Activated naive CD8-positive, alpha-beta T cell treated with anti-CD3 and anti-CD28 coated beads, Interleukin-2, amount 10 ng/mL, durations not matched to agents 7 days and 5 days (primary cell): ENCODE data around the gene EIF3CL. TPM values are rescaled to one million over a fixed set of nuclear protein-coding genes. Genes with fewer than 3 reads are reported as not detected.
"Not testable (repeated sequence)": the region's sequence is repeated elsewhere in the genome, so short reads cannot be mapped to it uniquely, and the experiment has no call there.

Source experiments
- ATAC-seq: fragments of 150-1000 bp; cut with Tn5 transposase; one replicate; pipeline ENCODE4 v1.10.0; 2021; ENCODE audit warnings: low read depth, moderate library complexity
- POLR2A ChIA-PET: fragments of 350-600 bp; sonication (Branson Sonifier 250); formaldehyde crosslinking; loops from one replicate; lab custom pipeline; 2021; ENCODE audit warnings: antibody characterized with exemption; lab: Charles Lee
- DNase-seq: peaks from one replicate; pipeline ENCODE4 v3.0.0; 2021
- H3K27ac Mint-ChIP-seq: one replicate; pipeline ENCODE4 v1.8.0; 2022; ENCODE audit warnings: mild to moderate bottlenecking, mixed read lengths
- H3K27me3 Mint-ChIP-seq: one replicate; pipeline ENCODE4 v1.8.0; 2022; ENCODE audit warnings: mild to moderate bottlenecking, moderate library complexity, mixed read lengths
- H3K36me3 Mint-ChIP-seq: one replicate; pipeline ENCODE4 v1.8.0; 2021; ENCODE audit warnings: mild to moderate bottlenecking, mixed read lengths
- H3K4me1 Mint-ChIP-seq: one replicate; pipeline ENCODE4 v1.8.0; 2021; ENCODE audit warnings: mixed read lengths
- H3K4me3 Mint-ChIP-seq: one replicate; pipeline ENCODE4 v1.8.0; 2022; ENCODE audit warnings: mild to moderate bottlenecking, moderate library complexity, mixed read lengths
- H3K9me3 Mint-ChIP-seq: one replicate; pipeline ENCODE4 v1.8.0; 2021; ENCODE audit warnings: mixed read lengths
- total RNA-seq, 2 experiments: library from RNA; stranded (reverse); gene quantifications; one replicate each; pipeline ENCODE4 v1.2.3, GENCODE V29; 2021

The EIF3CL gene, protein sequence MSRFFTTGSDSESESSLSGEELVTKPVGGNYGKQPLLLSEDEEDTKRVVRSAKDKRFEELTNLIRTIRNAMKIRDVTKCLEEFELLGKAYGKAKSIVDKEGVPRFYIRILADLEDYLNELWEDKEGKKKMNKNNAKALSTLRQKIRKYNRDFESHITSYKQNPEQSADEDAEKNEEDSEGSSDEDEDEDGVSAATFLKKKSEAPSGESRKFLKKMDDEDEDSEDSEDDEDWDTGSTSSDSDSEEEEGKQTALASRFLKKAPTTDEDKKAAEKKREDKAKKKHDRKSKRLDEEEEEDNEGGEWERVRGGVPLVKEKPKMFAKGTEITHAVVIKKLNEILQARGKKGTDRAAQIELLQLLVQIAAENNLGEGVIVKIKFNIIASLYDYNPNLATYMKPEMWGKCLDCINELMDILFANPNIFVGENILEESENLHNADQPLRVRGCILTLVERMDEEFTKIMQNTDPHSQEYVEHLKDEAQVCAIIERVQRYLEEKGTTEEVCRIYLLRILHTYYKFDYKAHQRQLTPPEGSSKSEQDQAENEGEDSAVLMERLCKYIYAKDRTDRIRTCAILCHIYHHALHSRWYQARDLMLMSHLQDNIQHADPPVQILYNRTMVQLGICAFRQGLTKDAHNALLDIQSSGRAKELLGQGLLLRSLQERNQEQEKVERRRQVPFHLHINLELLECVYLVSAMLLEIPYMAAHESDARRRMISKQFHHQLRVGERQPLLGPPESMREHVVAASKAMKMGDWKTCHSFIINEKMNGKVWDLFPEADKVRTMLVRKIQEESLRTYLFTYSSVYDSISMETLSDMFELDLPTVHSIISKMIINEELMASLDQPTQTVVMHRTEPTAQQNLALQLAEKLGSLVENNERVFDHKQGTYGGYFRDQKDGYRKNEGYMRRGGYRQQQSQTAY
- 10 to 100 TPM; 33.8 to 65.1 TPM for total RNA-seq

DNA sequence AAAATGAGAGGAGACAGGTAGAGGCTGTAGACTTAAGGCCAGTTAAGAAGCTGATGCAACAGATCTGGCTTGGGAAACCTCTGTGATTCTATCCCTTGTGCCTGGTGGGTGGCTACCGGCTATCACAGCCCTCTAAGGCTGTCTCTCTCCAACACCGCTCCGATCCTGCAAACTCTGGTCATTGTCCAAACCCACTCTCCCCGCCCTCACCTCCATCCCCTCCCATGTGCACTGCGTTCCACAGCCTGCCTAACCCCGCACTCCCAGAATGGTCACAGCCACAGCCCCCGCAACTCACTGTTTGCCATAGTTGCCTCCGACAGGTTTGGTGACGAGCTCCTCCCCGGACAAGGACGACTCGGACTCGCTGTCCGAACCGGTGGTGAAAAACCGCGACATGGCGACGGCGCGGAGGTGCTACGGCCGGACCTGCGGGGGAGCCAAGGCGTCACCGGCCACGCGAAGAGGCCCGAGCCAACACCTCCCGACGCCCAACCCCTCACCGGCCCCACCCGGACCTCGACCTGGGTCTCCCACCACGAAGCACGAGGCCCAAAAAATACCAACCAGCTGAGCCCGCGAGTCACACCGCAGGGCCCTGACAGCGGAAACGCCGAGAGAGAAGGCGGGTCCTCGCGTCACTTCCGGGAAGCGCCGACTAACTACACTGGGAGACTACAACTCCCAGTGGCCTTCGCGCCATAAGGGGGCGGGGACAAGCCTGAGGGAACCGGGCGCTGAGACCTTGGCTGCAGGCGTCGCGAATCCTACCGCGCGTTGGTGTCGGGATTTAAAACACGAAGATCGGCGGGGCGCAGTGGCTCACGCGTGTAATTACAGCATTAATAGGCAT is at the start of gene EIF3CL:
Gene EIF3CL (minus strand): TSS at position 622 of the 853 bp plus-strand sequence. CDS start 223 bp downstream, at position 399.
- DNase-seq, H3K9me3 Mint-ChIP-seq, H3K4me1 Mint-ChIP-seq, H3K36me3 Mint-ChIP-seq, H3K27ac Mint-ChIP-seq, H3K4me3 Mint-ChIP-seq, H3K27me3 Mint-ChIP-seq, POLR2A ChIA-PET: not testable (repeated sequence)
- ATAC-seq: peak; percentile 96

DNA sequence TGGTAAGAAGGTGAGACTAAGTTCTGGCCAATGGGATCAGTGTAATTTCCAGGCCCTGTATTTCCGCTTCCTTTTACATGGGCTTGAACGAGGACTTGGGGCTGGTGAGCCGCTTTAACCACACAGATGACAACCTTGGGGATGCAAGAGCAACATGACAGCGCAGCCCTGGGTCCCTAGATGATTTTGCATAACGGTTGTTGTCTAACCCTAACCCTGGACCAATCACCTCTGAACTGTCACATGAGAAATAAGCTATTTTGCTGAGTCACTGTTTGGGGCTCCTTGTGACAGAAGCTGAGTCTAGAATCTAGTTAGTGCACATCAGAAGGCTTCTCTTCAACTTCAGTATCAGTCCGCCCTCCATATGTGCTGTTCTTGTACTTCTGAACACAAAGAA is 43.4 kb upstream of the EIF3CL start:
- H3K4me3 Mint-ChIP-seq, H3K27ac Mint-ChIP-seq, POLR2A ChIA-PET, ATAC-seq, DNase-seq, H3K27me3 Mint-ChIP-seq, H3K9me3 Mint-ChIP-seq, H3K4me1 Mint-ChIP-seq, H3K36me3 Mint-ChIP-seq: not testable (repeated sequence)

DNA sequence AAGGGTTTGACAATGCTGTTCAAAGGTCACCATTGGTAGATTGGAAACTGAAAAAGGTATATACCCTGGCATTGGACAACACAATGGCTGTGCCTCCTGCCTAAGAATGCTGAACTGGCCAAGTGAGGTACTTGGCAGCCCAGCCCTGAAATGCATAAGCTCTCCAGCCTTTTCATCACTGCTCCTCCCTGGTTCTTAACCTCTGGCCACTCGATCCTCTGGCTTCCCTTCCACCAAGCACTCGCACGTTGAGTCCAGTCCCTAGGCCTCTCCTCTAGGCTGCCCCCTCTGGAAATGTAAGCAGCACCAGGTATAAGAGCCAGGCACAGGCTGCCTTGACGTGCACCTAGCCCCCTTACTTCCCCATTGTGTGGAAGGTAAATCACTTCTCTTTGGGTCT is 42.7 kb upstream of the EIF3CL start:
- DNase-seq, H3K27me3 Mint-ChIP-seq, POLR2A ChIA-PET, H3K9me3 Mint-ChIP-seq, H3K4me1 Mint-ChIP-seq, H3K27ac Mint-ChIP-seq, ATAC-seq, H3K4me3 Mint-ChIP-seq, H3K36me3 Mint-ChIP-seq: not testable (repeated sequence)

DNA sequence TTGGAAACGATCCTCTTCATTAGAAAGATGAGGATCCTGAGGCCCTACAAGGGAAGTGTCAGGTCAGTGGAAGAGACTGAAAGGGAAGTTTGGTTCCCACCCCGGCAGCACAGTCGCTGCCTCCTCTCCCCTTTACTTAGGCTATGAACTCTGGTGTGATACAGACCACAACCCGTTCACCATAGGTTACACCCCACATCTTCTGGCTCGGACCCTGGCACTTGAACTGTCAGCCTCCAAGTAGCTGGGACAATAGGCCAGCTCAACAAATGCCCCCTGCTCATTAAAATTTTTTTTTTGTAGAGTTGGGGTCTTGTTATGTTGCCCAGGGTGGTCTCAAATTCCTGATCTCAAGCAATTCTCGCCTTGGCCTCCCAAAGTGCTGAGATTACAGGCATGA is 40.3 kb upstream of the EIF3CL start:
- H3K27ac Mint-ChIP-seq, H3K27me3 Mint-ChIP-seq, H3K9me3 Mint-ChIP-seq, POLR2A ChIA-PET, H3K4me3 Mint-ChIP-seq, DNase-seq, ATAC-seq, H3K4me1 Mint-ChIP-seq, H3K36me3 Mint-ChIP-seq: not testable (repeated sequence)

DNA sequence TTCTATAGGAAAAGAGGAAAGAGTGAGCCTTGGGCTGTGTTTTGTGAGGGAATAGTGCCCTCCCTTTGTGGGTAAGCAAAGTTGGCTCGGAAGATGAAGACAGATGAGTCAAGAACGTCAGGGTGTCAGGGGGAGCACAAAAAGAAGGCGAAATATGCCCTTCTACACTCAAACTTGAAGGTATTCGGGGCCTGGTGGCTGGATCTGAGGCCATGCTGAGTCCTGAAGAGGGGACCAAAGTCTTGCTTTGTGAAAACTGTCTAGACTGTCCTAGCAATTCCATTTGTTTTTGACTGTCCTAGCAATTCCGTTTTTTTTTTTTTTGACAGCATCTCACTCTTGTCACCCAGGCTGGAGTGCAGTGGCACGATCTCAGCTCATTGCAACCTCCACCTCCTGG is 35.3 kb upstream of the EIF3CL start:
- H3K36me3 Mint-ChIP-seq, H3K27ac Mint-ChIP-seq, H3K27me3 Mint-ChIP-seq, DNase-seq, H3K4me3 Mint-ChIP-seq, H3K9me3 Mint-ChIP-seq, ATAC-seq, POLR2A ChIA-PET, H3K4me1 Mint-ChIP-seq: not testable (repeated sequence)

DNA sequence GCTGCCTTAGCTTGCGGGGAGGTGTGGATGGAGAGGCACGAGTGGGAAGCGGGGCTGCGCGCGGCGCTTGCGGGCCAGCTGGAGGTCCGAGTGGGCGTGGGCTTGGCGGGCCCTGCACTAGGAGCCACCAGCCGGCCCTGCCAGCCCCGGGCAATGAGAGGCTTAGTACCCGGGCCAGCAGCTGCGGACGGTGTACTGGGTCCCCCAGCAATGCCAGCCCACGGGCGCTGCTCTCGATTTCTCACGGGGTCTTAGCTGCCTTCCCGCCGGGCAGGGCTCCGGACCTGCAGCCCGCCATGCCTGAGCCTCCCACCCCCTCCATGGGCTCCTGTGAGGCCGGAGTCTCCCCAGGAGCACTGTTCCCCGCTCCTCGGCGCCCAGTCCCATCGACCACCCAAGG is 31.7 kb upstream of the EIF3CL start:
- POLR2A ChIA-PET, H3K4me1 Mint-ChIP-seq, ATAC-seq, H3K4me3 Mint-ChIP-seq, H3K27me3 Mint-ChIP-seq, H3K9me3 Mint-ChIP-seq, H3K27ac Mint-ChIP-seq, DNase-seq, H3K36me3 Mint-ChIP-seq: not testable (repeated sequence)

DNA sequence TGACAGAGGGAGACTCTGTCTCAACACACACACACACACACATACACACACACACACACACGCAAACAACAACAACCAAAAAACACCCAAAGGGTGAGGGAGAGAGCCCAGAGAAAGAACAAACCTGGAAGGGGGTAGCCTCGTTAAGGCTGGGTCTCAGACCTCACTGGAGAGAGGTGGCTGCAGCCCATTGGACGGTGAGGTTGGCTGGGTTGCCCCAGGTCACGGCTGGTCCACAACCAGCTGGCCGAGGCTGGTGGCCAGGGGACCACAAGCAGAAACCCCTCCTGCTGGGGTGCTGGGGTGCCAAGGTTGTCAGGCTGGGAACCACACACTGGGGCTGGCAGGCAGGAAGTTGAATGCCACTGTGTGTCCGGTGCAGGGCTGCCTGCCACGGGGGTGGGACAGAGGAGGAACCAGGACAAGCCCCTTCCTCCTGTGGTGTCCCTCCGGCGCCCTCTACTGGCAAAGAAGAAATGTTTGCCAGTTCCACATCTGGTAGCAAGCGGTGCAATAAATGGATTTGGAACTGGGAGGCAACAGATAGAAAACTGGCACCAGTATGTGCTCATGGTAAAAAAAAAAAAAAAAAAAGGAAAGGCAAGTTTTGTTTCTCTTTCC is 22.5 kb upstream of the EIF3CL start:
- H3K36me3 Mint-ChIP-seq, H3K27ac Mint-ChIP-seq, H3K4me3 Mint-ChIP-seq, H3K9me3 Mint-ChIP-seq, POLR2A ChIA-PET, DNase-seq, H3K27me3 Mint-ChIP-seq, H3K4me1 Mint-ChIP-seq: not testable (repeated sequence)
- peak; percentile 91 for ATAC-seq

DNA sequence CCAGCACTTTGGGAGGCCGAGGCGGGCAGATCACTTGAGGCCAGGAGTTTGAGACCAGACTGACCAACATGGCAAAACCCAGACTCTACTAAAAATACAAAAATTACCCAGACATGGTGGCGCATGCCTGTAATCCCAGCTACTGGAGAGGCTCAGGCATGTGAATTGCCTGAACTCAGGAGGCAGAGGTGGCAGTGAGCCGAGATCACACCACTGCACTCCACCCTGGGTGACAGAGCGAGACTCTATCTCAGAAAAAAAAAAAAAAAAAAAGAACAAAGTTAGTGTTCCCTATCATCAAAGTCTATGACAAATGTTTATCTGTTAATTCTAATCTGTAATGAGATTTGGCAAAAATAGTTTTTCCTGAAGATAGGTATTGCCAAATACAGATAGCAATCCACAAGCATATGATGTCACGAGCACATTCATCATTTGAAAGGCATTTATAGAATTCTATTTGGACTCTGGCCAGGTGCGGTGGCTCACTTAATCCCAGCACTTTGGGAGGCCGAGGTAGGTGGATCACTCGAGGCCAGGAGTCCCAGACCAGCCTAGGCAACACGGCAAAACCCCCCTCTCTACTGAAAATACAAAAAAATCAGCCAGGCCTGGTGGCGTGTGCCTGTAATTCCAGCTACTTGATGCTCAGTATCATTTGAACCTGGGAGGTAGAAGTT is 17.6 kb upstream of the EIF3CL start:
- H3K4me1 Mint-ChIP-seq, ATAC-seq, H3K9me3 Mint-ChIP-seq, H3K36me3 Mint-ChIP-seq, H3K4me3 Mint-ChIP-seq, H3K27me3 Mint-ChIP-seq, H3K27ac Mint-ChIP-seq, DNase-seq, POLR2A ChIA-PET: not testable (repeated sequence)

DNA sequence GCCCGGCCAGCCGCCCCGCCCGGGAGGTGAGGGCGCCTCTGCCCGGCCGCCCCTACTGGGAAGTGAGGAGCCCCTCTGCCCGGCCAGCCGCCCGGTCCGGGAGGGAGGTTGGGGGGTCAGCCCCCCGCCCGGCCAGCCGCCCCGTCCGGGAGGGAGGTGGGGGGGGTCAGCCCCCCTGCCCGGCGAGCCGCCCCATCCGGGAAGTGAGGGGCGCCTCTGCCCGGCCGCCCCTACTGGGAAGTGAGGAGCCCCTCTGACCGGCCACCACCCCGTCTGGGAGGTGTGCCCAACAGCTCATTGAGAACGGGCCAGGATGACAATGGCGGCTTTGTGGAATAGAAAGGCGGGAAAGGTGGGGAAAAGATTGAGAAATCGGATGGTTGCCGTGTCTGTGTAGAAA is 13.4 kb upstream of the EIF3CL start:
- DNase-seq, ATAC-seq, H3K27ac Mint-ChIP-seq, H3K4me3 Mint-ChIP-seq, H3K27me3 Mint-ChIP-seq, POLR2A ChIA-PET, H3K9me3 Mint-ChIP-seq, H3K4me1 Mint-ChIP-seq, H3K36me3 Mint-ChIP-seq: not testable (repeated sequence)

DNA sequence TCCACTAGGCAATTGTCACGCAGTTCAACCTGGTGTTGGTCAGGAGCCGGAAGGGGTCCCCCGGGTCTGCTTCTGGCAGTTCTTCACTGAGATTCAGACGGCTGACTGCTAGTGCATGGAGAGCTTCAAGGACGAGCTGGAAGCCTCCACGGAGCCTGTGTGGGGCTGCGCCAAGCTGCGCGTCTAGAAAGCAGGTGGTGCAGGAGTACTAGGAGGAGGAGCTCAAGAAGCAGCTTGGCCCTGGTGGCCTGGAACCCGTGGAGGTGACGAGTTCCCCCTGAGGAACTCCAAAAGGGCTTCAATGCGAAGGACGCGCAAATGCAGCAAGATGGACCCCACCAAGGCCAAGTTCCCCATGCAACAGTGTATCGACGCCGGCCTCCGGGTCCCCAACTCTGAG is 10.9 kb upstream of the EIF3CL start:
- H3K4me3 Mint-ChIP-seq, H3K9me3 Mint-ChIP-seq, H3K27ac Mint-ChIP-seq, DNase-seq, ATAC-seq, H3K36me3 Mint-ChIP-seq, H3K4me1 Mint-ChIP-seq, POLR2A ChIA-PET, H3K27me3 Mint-ChIP-seq: not testable (repeated sequence)

DNA sequence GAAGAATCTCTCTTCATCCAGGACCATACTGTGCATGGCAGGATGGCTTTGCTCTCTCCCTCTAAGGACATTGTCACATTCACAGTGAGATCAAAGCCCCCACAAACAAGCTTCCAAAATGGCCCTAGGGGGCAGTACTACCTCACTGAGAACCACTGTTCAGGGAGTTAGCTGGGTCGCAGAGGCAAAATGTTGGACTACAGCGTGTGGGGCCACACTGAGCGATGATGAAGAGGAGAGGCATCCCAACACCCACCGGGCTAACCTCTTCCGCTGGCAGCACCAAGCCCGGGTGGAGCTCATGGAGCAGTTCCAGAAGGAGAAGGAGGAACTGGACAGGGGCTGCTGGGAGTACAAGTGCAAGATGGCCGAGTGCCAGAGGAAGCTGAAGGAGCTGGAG is 9.9 kb upstream of the EIF3CL start:
- H3K27me3 Mint-ChIP-seq, H3K36me3 Mint-ChIP-seq, H3K4me1 Mint-ChIP-seq, POLR2A ChIA-PET, H3K4me3 Mint-ChIP-seq, H3K9me3 Mint-ChIP-seq, H3K27ac Mint-ChIP-seq, ATAC-seq, DNase-seq: not testable (repeated sequence)

DNA sequence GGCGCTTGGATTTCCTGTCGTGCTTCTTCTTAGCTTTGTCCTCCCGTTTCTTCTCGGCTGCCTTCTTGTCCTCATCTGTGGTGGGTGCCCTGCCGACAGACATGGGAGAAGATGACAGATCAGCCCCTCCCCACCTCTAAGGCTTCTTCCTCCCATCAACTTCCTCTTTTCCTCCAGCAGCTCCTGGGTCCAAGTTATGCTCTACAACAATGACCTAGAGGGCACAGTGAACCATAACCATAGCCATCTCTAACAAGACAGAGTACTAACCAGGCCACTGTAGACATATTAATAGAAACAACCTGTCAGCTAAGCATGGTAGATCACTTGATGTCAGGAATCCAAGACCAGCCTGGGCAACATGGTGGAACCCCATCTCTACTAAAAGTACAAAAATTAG is 11.6 kb downstream of the EIF3CL start:
- H3K4me1 Mint-ChIP-seq, ATAC-seq, DNase-seq, H3K4me3 Mint-ChIP-seq, H3K9me3 Mint-ChIP-seq, H3K27ac Mint-ChIP-seq, H3K36me3 Mint-ChIP-seq, POLR2A ChIA-PET, H3K27me3 Mint-ChIP-seq: not testable (repeated sequence)
